ENCODE data around the gene TLE4. TPM values are rescaled to one million over a fixed set of nuclear protein-coding genes. Genes with fewer than 3 reads are reported as not detected.

TLE4 gene
- total and polyA plus RNA-seq, 2 experiments from 2014 or later: 45.8 to 72.9 TPM

GRCh38 chr9:79609468-79610018, 37.8 kb downstream of the TLE4 start:
- no peaks in the 10 kb centered on the region for H3F3A ChIP-seq (replicated peaks; ENCODE audit: low read depth)
- peaks cover 6% of the 10 kb centered on the region for H4K20me1 ChIP-seq (replicated peaks; ENCODE audit: insufficient read depth)
- peaks cover 35% of the 10 kb centered on the region for H3K4me1 ChIP-seq (ENCODE audit: insufficient read depth)
- H3K4me2 ChIP-seq: peak overlapping the region; percentile 16; the same call in 1 of the 2 replicates
- peaks cover 76% of the 10 kb centered on the region for H3K79me2 ChIP-seq (replicated peaks; ENCODE audit: insufficient read depth)
- H3K4me1 Mint-ChIP-seq: peaks cover 48% of the 10 kb centered on the region
- DNase-seq (ENCODE audit: low spot score): no peak
- H3K9me2 ChIP-seq (ENCODE audit: insufficient read depth): no peaks in the 10 kb centered on the region
- H3K27me3 ChIP-seq (ENCODE audit: insufficient read depth): no peaks in the 10 kb centered on the region
- H3K9me3 Mint-ChIP-seq: peaks cover 3% of the 10 kb centered on the region; the same call in 1 of the 3 replicates
- no peak overlapping the region for H3K4me3 Mint-ChIP-seq
- no peak overlapping the region for H2AFZ ChIP-seq
- no peak overlapping the region for H3K4me3 ChIP-seq
- no peak for TF ChIP-seq EZH2 (IDR thresholded peaks at IDR 0.05; ENCODE audit: low read depth, unreplicated experiment)
- TF ChIP-seq CREB1 (CRISPR knock-in tag; IDR thresholded peaks at IDR 0.05; ENCODE audit: low read depth): no peak
- no peak for TF ChIP-seq ZNF462 (CRISPR knock-in tag; IDR thresholded peaks at IDR 0.05)
- TF ChIP-seq CTCF (conservative IDR thresholded peaks at IDR 0.05; ENCODE audit: low read depth in 2 of 2): no peak
- no peak for TF ChIP-seq ZNF331 (CRISPR knock-in tag; IDR thresholded peaks at IDR 0.05; ENCODE audit: low read depth)
- no peak for TF ChIP-seq NANOG (IDR thresholded peaks at IDR 0.05; ENCODE audit: borderline replicate concordance)
- no peak for TF ChIP-seq STAT1 (IDR thresholded peaks at IDR 0.05; ENCODE audit: unreplicated experiment)
- no peak for TF ChIP-seq REST (IDR thresholded peaks at IDR 0.05; ENCODE audit: unreplicated experiment)
- TF ChIP-seq POLR2AphosphoS5 (IDR thresholded peaks at IDR 0.05; ENCODE audit: low read depth): no peak
- TF ChIP-seq JUNB (IDR thresholded peaks at IDR 0.05; ENCODE audit: unreplicated experiment): no peak
- TF ChIP-seq ETS1 (IDR thresholded peaks at IDR 0.05): no peak
- no peak for TF ChIP-seq EZH2phosphoT487 (IDR thresholded peaks at IDR 0.05; ENCODE audit: unreplicated experiment)
- TF ChIP-seq ZNF114 (CRISPR knock-in tag; IDR thresholded peaks at IDR 0.05): no peak
- no peak overlapping the region for H3K27ac Mint-ChIP-seq
- H3K27ac ChIP-seq (ENCODE audit: low read depth): peak overlapping the region; percentile 34; the same call in 1 of the 2 replicates
- H3K36me3 Mint-ChIP-seq (ENCODE audit: low read depth): peaks cover 18% of the 10 kb centered on the region
- H3K36me3 ChIP-seq (ENCODE audit: insufficient read depth): no peaks in the 10 kb centered on the region
- peaks cover 2% of the 10 kb centered on the region for H3K27me3 Mint-ChIP-seq (ENCODE audit: insufficient read depth, low read depth, poor library complexity)
- ATAC-seq: no peak

Measured in GM23338 (cell line).